ENCODE data around the gene RPS13.
A peak's percentile ranks its signal among the peaks of the same experiment; 100 is the strongest.
"Not testable (repeated sequence)": the region's sequence is repeated elsewhere in the genome, so short reads cannot be mapped to it uniquely, and the experiment has no call there.

DNA sequence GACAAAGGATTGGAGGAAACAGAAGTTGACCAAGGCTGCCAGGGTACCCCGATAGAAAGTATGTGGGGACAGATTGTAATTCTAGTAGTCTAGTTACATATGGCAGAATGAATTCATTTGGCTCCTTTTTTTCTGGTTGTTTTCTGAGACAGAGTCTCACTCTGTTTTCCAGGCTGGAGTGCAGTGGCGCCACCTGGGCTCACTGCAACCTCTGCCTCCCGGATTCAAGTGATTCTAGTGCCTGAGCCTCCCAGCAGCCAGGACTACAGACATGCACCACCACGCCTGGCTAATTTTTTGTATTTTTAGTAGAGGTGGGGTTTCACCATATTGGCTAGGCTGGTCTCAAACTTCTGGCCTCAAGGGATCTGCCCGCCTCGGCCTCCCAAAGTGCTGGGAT lies 30.3 kb upstream of the RPS13 start:
- TF ChIP-seq, protein P1, sequence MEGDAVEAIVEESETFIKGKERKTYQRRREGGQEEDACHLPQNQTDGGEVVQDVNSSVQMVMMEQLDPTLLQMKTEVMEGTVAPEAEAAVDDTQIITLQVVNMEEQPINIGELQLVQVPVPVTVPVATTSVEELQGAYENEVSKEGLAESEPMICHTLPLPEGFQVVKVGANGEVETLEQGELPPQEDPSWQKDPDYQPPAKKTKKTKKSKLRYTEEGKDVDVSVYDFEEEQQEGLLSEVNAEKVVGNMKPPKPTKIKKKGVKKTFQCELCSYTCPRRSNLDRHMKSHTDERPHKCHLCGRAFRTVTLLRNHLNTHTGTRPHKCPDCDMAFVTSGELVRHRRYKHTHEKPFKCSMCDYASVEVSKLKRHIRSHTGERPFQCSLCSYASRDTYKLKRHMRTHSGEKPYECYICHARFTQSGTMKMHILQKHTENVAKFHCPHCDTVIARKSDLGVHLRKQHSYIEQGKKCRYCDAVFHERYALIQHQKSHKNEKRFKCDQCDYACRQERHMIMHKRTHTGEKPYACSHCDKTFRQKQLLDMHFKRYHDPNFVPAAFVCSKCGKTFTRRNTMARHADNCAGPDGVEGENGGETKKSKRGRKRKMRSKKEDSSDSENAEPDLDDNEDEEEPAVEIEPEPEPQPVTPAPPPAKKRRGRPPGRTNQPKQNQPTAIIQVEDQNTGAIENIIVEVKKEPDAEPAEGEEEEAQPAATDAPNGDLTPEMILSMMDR (optimal IDR thresholded peaks at IDR 0.05 in 1 of 3, IDR thresholded peaks at IDR 0.05 in 1 of 3, conservative IDR thresholded peaks at IDR 0.05 in 1 of 3; ENCODE audit: extremely low read depth in 1 of 3, insufficient read depth in 2 of 3, low read length in 3 of 3) = peak in 2 of 3 experiments; percentile 33
- not testable (repeated sequence) for TF ChIP-seq EZH2 (IDR thresholded peaks at IDR 0.05; ENCODE audit: low read length)
